Measurements from ENCODE around the gene TBC1D2. TPM values are rescaled to one million over a fixed set of nuclear protein-coding genes. Genes with fewer than 3 reads are reported as not detected.

The TBC1D2 gene
- total RNA-seq, 1 donor = 114 TPM

DNA sequence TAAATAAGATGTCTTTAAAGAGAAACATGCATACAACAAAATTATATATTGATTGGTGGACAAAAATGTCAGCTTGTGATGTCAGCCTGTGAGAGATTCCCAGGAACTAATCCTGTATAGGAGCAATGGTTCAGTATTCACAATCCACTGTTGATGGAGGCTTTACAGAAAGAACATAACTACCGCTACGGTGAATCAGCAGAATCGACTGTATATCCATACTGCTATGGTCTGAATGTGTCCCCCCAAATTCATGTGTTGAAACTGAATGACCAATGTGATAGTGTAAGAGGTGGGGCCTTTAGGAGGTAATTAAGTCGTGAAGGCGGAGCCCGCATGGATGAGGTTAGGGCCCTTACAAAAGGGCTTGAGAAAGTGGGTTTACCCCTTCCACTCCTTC lies 40.4 kb upstream of the TBC1D2 start:
- Histone ChIP-seq H3K27me3 (ENCODE audit: insufficient read depth, low read length) (peaks cover 11% of the 10 kb centered on the region), H2AFZ (ENCODE audit: low read length) (no peak overlapping the region), H3K79me2 (ENCODE audit: insufficient read depth, low read length) (no peaks in the 10 kb centered on the region), H3K9me3 (ENCODE audit: low read depth, low read length) (no peaks in the 10 kb centered on the region), H3K4me2 (ENCODE audit: insufficient read depth, low read length) (no peak overlapping the region), H3K4me1 (ENCODE audit: insufficient read depth, low read length) (no peaks in the 10 kb centered on the region), H4K20me1 (ENCODE audit: insufficient read depth, low read length) (no peaks in the 10 kb centered on the region), H3K4me3 (ENCODE audit: insufficient read depth, low read length) (no peak overlapping the region), H3K36me3 (ENCODE audit: insufficient read depth, low read length) (no peaks in the 10 kb centered on the region), H3K27ac (ENCODE audit: low read depth, low read length) (no peak overlapping the region)
- DNase-seq (ENCODE audit: insufficient read length, low spot score, missing footprints) = no peak
- TF ChIP-seq CTCF (IDR thresholded peaks at IDR 0.05; ENCODE audit: extremely low read depth, low read depth, low read length) = no peak

- H3K4me3 ChIP-seq (ENCODE audit: insufficient read depth, low read length) = no peak overlapping the region
- H3K79me2 ChIP-seq (ENCODE audit: insufficient read depth, low read length) = no peaks in the 10 kb centered on the region
- no peaks in the 10 kb centered on the region for H3K4me1 ChIP-seq (ENCODE audit: insufficient read depth, low read length)
- no peaks in the 10 kb centered on the region for H3K9me3 ChIP-seq (ENCODE audit: low read depth, low read length)
- H3K4me2 ChIP-seq (ENCODE audit: insufficient read depth, low read length) = no peak overlapping the region
- TF ChIP-seq CTCF (IDR thresholded peaks at IDR 0.05; ENCODE audit: extremely low read depth, low read depth, low read length) = no peak
- no peaks in the 10 kb centered on the region for H4K20me1 ChIP-seq (ENCODE audit: insufficient read depth, low read length)
- H3K27me3 ChIP-seq (ENCODE audit: insufficient read depth, low read length) = peaks cover 16% of the 10 kb centered on the region
- H2AFZ ChIP-seq (ENCODE audit: low read length) = no peak overlapping the region
- H3K27ac ChIP-seq (ENCODE audit: low read depth, low read length) = no peak overlapping the region
- no peak for DNase-seq (ENCODE audit: insufficient read length, low spot score, missing footprints)
- H3K36me3 ChIP-seq (ENCODE audit: insufficient read depth, low read length) = no peaks in the 10 kb centered on the region
Measured at GRCh38 chr9:98291820-98292219, 36.4 kb upstream of the TBC1D2 start.

DNA sequence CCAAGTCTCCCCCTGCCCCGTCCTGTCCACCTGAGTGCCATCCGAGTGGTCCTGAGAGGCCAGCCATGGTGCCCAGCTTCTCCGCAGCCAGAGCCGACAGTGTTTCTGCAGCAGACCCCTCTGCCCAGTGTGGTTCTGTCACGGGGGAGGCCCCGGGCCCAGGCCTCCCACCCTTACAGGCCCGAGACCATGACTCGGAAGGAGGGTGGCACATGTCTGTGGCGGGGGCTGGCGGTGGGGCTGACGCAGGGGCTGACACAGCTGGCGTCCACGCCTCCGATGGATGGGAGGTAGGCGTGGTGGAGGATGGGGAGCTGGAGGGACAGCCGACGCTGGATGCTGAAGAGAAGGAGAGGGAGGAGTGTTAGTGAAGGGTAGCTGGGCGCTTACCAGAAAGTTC lies 35.0 kb upstream of the TBC1D2 start:
- no peak for DNase-seq (ENCODE audit: insufficient read length, low spot score, missing footprints)
- peaks cover 11% of the 10 kb centered on the region for H3K27me3 ChIP-seq (ENCODE audit: insufficient read depth, low read length)

DNA sequence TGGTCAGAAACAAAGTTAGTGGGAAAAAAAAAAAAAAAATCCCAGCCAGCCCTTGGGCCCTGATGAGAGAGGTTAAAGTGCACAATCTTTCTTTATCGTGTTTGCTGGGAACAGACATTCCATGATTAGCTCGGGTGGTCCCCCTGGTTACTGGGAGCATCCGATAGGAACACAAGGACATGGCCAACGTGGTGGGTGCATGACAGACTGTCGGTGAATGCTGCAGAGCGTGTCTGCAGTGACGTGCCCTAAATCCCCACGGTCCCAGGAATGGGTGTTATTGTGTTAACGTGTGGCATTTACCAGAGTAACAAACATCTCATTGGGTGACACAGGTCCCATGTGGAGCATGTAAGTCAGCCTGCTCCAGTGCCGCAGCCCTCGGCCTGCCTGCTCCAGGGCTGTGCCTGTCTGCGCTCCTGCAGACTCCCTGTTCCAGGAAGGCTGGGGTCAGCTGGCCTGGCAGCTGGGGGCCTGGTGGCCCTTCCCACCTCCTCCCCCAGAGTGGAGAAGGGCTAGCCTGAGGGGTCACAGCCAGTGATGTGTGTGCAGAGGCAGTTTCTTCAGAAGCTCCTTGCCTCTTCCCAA lies 34.3 kb upstream of the TBC1D2 start:
- no peaks in the 10 kb centered on the region for H3K4me1 ChIP-seq (ENCODE audit: insufficient read depth, low read length)
- H3K36me3 ChIP-seq (ENCODE audit: insufficient read depth, low read length) = no peaks in the 10 kb centered on the region
- H4K20me1 ChIP-seq (ENCODE audit: insufficient read depth, low read length) = no peaks in the 10 kb centered on the region
- H3K9me3 ChIP-seq (ENCODE audit: low read depth, low read length) = no peaks in the 10 kb centered on the region
- no peak overlapping the region for H3K4me3 ChIP-seq (ENCODE audit: insufficient read depth, low read length)
- no peak overlapping the region for H3K27ac ChIP-seq (ENCODE audit: low read depth, low read length)
- H3K27me3 ChIP-seq (ENCODE audit: insufficient read depth, low read length) = peaks cover 8% of the 10 kb centered on the region
- no peak for DNase-seq (ENCODE audit: insufficient read length, low spot score, missing footprints)
- no peak overlapping the region for H2AFZ ChIP-seq (ENCODE audit: low read length)
- no peaks in the 10 kb centered on the region for H3K79me2 ChIP-seq (ENCODE audit: insufficient read depth, low read length)
- no peak overlapping the region for H3K4me2 ChIP-seq (ENCODE audit: insufficient read depth, low read length)
- TF ChIP-seq CTCF (IDR thresholded peaks at IDR 0.05; ENCODE audit: extremely low read depth, low read depth, low read length) = no peak

More for the DNA sequence above, 35.0 kb upstream of the TBC1D2 start:
- Histone ChIP-seq H3K27ac (ENCODE audit: low read depth, low read length) (no peak overlapping the region), H2AFZ (ENCODE audit: low read length) (no peak overlapping the region), H3K4me1 (ENCODE audit: insufficient read depth, low read length) (no peaks in the 10 kb centered on the region), H3K79me2 (ENCODE audit: insufficient read depth, low read length) (no peaks in the 10 kb centered on the region), H3K4me3 (ENCODE audit: insufficient read depth, low read length) (no peak overlapping the region), H4K20me1 (ENCODE audit: insufficient read depth, low read length) (no peaks in the 10 kb centered on the region), H3K36me3 (ENCODE audit: insufficient read depth, low read length) (no peaks in the 10 kb centered on the region), H3K4me2 (ENCODE audit: insufficient read depth, low read length) (no peak overlapping the region), H3K9me3 (ENCODE audit: low read depth, low read length) (no peaks in the 10 kb centered on the region)
- TF ChIP-seq CTCF (IDR thresholded peaks at IDR 0.05; ENCODE audit: extremely low read depth, low read depth, low read length) = no peak

Data from osteoblast (primary cell).